WI38 (cell line): ENCODE measurements around the gene IMMP2L.

Source experiments
- H3K4me3 ChIP-seq: 2 replicates; pipeline ENCODE4 v1.5.1; 2011; ENCODE audit warnings: low read depth, mild to moderate bottlenecking, control low read depth, low read length
- CTCF ChIP-seq: IDR thresholded peaks from 2 replicates; pipeline ENCODE4 v1.5.1; 2012; ENCODE audit warnings: low read depth, mild to moderate bottlenecking, control low read depth, low read length

The IMMP2L gene

DNA sequence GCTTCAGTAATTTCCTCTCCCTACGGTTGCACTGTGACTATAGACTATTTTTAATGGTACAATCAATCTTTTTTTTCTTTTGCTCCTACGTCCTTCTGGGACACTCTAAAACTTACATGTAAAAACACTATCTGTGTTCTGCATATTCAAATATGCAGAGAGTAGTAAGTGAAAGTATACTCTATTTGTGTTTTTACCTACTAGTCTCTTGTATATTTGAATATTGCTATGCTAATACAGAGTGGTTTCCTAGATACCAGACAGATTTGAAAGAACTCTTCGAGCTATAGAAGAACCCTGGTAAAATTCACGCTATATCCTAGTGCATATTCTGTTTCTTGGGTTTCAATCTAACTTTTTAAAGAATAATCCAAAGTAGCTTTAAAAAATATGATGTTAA is 672.2 kb downstream of the IMMP2L start:
- no peak for TF ChIP-seq CTCF
- no peak overlapping the region for H3K4me3 ChIP-seq

DNA sequence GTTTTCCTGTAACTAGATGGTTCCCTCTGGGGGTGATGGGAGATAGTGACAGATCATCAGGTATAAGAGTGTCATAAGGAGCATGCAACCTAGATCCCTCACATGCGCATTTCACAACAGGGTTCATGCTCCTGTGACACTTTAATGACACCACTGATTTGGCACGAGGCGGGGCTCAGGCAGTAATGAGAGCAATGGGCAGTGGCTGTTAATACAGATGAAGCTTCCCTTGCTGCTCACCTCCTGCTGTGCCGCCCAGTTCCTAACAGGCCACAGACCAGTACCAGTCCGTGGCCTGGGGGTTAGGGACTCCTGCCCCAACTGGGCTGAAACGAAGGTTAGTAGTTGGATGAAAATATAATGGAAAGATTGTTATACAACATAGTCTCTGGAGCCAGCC is 673.0 kb downstream of the IMMP2L start:
- H3K4me3 ChIP-seq, result no peak overlapping the region
- TF ChIP-seq CTCF, result no peak

GRCh38 chr7:110888641-110889040 is 673.7 kb downstream of the IMMP2L start:
- no peak overlapping the region for H3K4me3 ChIP-seq
- TF ChIP-seq CTCF, result no peak

GRCh38 chr7:110885474-110885873 is 676.8 kb downstream of the IMMP2L start:
- TF ChIP-seq CTCF, result no peak
- H3K4me3 ChIP-seq, result no peak overlapping the region

DNA sequence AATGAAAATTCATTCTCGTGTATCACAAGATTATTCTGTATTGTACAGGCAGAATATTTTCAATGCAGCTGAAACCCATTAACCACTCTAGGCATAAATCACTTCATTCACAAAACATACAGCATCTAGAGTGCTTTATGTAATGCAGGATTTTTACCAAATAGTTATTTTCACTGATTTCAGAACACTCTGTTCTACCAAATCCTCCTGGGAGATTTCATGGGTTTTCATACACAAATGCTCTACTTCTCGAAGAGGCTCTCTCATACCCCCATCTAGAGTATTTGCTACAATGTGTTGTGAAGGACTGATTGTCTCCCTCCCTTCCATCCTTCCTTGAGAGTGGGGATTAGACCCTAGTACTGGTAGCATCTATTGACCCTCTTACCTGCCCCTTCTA is 680.6 kb downstream of the IMMP2L start:
- no peak for TF ChIP-seq CTCF
- H3K4me3 ChIP-seq, result no peak overlapping the region

GRCh38 chr7:110880971-110881370 is 681.3 kb downstream of the IMMP2L start:
- no peak for TF ChIP-seq CTCF
- no peak overlapping the region for H3K4me3 ChIP-seq

GRCh38 chr7:110877016-110877415 is 685.3 kb downstream of the IMMP2L start:
- H3K4me3 ChIP-seq, result no peak overlapping the region
- no peak for TF ChIP-seq CTCF

DNA sequence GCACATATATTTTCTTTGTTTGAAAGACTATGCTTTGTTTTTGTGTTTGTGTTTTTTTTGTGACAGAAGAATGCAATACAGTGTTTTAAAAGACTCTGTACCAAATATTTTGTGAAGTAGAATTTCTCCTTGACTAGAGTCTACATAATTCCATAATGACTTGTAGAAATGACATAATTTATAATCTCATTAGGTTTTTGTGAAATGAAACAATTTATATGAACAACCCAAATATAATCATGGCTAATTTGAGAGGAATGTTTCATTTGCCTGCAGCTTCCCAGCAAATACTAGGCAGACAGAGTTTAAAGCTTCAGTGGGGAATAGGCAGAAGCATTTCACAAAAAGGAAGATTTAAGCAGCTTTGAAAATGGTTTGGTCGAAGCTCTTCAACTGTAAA is 686.9 kb downstream of the IMMP2L start:
- no peak overlapping the region for H3K4me3 ChIP-seq
- TF ChIP-seq CTCF, result no peak
